ENCODE data around the gene PLAAT5.
A peak's percentile ranks its signal among the peaks of the same experiment; 100 is the strongest.
"Not testable (repeated sequence)": the region's sequence is repeated elsewhere in the genome, so short reads cannot be mapped to it uniquely, and the experiment has no call there.

PLAAT5 gene

DNA sequence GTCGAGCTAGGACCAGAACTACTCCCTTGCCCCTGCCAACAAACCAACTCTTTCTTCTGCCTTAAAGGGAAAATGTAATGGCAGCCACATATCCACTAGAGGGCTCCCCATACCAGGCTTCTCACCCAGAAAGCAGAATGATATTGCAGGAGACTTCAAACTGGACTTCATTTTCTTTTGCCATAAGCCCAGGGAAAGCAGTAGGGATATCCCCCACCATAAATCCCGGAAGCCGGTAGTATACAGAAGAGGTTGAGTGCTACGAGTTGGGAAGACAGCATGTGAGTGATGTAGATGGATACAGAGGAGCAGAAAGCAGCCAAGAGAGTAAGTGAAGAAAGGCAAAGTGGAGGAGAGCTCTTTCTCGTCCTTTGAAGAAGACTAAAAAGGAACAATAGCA, 12.1 kb downstream of the PLAAT5 start:
- peak; percentile 72 for DNase-seq

DNA sequence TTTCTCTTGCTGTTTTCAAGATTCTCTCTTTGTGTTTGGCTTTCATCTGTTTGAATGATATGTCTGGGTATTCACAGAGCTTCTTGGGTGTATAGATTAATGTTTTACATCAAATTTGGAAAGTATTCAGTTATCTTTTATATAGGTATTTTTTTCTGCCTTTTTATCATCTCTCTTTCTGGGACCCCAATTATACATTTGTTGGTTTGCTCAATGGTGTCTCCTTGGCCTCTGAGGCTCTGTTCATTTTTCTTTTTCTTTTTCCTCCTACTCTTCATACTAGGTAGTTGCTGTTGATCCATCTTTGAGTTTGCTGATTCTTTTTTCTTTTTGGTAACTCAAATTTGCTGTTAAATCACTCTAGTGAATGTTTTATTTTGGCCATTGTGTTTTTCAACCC, 14.3 kb downstream of the PLAAT5 start:
- DNase-seq = no peak

DNA sequence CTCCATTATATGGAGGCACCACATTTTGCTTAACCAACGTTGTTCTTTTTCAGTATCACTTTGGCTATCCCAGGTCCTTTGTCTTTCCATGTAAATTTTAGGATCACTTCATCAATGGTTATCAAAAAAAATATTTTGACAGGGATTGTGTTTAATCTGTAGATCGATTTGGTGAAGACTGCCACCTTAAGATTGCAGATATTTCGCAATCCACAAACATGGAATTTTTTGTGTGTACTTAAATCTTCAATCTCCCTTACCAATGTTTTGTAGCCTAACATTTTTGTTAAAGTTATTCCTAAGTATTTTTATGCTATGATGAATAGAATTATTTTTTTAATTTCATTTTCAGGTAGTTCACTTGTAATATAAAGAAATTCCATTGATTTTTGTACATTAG, 18.6 kb downstream of the PLAAT5 start:
- DNase-seq = no peak

GRCh38 chr11:63470311-63470710, 20.7 kb downstream of the PLAAT5 start:
- no peak for DNase-seq

DNA sequence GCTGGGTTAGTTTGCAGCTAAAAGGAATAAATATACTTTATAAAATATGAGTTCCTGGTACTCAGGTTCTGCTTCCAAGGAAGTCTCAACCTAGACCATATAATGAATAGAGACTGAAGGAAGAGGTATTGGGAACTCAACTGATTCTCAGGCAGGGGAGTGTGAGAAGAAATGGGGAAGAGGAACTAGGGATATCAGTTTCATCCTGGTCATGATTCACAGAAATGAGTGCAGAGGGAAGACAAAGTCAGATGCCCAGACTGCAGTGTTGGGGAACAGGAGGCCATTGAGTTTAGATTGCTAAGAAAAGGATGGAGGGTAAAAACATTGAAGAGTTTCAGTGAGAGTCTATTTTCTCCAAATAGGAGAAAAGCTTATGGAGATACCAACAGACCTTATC, 28.8 kb downstream of the PLAAT5 start:
- peak; percentile 50 for DNase-seq

DNA sequence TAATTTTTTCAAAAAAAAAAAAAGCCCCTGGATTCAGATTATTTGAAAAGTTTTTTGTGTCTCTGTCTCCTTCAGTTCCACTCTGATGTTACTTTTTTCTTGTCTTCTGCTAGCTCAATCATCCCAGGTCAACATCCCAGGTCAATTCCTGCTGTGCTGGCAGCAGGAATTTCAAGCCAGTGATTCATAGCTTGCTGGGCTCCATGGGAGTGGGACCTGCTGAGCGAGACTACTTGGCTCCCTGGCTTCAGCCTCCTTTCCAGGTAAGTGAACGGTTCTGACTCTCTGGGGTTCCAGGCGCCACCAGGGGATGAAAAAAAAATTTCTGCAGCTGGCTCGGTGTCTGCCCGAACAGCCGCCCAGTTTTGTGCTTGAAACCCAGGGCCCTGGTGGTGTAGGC, 31.4 kb downstream of the PLAAT5 start:
- DNase-seq = no peak

- DNase-seq = no peak
Observed at GRCh38 chr11:63448646-63449045, 42.3 kb downstream of the PLAAT5 start.

GRCh38 chr11:63445720-63446119, 45.2 kb downstream of the PLAAT5 start:
- no peak for DNase-seq

DNA sequence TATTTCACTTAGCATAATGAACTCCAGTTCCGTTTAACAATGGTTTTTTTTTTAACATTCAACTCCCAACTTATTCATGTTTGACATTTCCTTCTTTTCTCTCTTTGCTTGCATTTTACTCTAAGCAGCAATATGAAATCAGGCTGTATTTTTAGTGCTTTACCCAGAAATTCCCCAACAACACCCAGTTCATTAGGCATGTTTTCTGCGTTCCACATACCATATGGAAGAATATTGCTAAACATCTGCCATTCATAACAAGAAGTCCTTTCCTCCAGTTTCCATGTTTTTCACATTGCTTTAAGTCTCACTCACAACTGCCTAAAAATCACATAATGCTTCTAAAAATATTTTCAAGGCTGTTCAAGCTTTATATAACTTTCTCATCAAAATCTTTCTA, 45.8 kb downstream of the PLAAT5 start:
- DNase-seq = no peak

DNA sequence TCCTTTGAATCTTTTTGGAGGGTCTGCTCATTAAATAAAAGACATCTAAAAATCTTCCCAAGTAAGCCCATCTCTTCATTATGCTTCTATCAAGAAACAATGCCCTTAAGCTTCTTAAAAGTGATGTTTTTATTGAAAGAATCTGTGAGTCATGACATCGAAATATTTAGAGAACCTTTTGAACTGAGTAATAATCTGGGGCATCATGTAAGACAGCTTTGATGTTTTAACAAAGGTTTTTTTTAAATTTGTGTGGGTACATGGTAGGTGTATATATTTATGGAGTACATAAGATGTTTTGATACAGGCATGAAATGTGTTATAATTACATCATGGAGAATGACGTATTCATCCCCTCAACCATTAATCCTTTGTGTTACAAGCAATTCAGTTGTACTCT, 46.8 kb downstream of the PLAAT5 start:
- DNase-seq = no peak

GRCh38 chr11:63443714-63444113, 47.3 kb downstream of the PLAAT5 start:
- no peak for DNase-seq

GRCh38 chr11:63435831-63436230, 55.1 kb downstream of the PLAAT5 start:
- DNase-seq = not testable (repeated sequence)

DNA sequence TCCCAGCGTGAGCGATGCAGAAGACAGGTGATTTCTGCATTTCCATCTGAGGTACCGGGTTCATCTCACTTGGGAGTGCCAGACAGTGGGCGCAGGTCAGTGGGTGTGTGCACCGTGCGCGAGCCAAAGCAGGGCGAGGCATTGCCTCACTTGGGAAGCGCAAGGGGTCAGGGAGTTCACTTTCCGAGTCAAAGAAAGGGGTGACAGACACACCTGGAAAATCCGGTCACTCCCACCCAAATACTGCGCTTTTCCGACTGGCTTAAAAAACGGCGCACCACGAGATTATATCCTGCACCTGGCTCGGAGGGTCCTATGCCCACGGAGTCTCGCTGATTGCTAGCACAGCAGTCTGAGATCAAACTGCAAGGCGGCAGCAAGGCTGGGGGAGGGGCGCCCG, 55.6 kb downstream of the PLAAT5 start:
- not testable (repeated sequence) for DNase-seq

- not testable (repeated sequence) for DNase-seq
Observed at GRCh38 chr11:63430731-63431130, 60.2 kb downstream of the PLAAT5 start.

- DNase-seq = peak; percentile 9
Observed at GRCh38 chr11:63427971-63428508, 62.9 kb downstream of the PLAAT5 start.

DNA sequence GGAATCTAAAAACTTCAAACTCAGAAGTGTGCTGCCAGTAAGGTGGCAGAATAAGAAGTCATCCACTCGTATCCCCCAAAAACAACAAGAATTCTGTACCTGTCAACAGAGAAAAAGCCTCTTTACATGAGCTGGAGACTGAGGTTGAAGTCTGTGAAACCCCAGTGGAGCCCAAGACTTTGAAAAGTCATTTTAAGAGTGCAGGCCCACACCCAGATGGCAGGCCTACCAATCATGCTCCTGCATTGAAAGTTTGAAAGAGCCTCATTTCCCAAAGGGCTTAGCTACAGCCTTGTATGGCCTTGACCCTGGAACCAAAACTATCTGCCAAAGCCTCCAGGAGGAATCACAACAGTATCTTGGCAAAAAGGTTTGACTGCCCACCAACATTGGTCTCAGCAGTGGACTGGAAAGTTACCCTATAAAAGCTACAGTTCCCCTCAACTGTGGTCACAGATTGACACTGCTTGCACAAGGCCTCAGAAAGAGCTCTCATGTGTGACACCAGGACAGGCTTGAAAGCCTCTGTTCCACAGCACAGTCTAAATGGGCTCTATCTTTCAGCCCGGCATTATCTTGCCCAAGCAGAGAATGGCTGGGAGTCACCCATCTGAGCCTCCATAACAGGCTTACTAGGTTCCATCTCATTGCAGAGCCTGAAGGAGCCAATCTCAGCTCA, 73.7 kb downstream of the PLAAT5 start:
- no peak for DNase-seq
